ENCODE measurements around the gene DOC2A.

The DOC2A gene

DNA sequence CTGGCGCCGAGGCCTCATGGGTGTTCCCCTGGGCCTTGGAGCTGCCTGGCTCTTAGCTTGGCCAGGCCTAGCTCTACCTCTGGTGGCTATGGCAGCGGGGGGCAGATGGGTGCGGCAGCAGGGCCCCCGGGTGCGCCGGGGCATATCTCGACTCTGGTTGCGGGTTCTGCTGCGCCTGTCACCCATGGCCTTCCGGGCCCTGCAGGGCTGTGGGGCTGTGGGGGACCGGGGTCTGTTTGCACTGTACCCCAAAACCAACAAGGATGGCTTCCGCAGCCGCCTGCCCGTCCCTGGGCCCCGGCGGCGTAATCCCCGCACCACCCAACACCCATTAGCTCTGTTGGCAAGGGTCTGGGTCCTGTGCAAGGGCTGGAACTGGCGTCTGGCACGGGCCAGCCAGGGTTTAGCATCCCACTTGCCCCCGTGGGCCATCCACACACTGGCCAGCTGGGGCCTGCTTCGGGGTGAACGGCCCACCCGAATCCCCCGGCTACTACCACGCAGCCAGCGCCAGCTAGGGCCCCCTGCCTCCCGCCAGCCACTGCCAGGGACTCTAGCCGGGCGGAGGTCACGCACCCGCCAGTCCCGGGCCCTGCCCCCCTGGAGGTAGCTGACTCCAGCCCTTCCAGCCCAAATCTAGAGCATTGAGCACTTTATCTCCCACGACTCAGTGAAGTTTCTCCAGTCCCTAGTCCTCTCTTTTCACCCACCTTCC is 23.3 kb downstream of the DOC2A start:
- no peak for DNase-seq

DNA sequence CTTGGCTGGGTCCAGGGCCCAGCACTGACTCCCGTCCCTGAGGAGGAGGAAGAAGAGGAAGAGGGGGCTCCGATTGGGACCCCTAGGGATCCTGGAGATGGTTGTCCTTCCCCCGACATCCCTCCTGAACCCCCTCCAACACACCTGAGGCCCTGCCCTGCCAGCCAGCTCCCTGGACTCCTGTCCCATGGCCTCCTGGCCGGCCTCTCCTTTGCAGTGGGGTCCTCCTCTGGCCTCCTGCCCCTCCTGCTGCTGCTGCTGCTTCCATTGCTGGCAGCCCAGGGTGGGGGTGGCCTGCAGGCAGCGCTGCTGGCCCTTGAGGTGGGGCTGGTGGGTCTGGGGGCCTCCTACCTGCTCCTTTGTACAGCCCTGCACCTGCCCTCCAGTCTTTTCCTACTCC is 23.9 kb downstream of the DOC2A start:
- no peak for DNase-seq

DNA sequence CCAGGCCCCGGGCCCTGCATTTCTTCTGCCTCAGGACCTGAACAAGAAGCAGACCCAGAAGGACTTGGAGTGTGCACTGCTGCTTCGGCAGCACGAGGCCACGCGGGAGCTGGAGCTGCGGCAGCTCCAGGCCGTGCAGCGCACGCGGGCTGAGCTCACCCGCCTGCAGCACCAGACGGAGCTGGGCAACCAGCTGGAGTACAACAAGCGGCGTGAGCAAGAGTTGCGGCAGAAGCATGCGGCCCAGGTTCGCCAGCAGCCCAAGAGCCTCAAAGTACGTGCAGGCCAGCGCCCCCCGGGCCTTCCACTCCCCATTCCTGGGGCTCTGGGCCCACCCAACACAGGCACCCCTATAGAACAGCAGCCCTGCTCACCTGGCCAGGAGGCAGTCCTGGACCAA is 24.6 kb downstream of the DOC2A start:
- no peak for DNase-seq

DNA sequence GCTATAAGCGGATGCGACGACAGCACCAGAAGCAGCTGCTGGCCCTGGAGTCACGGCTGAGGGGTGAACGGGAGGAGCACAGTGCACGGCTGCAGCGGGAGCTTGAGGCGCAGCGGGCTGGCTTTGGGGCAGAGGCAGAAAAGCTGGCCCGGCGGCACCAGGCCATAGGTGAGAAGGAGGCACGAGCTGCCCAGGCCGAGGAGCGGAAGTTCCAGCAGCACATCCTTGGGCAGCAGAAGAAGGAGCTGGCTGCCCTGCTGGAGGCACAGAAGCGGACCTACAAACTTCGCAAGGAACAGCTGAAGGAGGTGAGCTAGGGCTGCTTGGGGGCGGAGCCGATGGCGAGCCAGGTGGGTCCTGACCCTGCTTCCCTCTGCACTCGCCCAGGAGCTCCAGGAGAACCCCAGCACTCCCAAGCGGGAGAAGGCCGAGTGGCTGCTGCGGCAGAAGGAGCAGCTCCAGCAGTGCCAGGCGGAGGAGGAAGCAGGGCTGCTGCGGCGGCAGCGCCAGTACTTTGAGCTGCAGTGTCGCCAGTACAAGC is 25.5 kb downstream of the DOC2A start:
- DNase-seq = no peak

DNA sequence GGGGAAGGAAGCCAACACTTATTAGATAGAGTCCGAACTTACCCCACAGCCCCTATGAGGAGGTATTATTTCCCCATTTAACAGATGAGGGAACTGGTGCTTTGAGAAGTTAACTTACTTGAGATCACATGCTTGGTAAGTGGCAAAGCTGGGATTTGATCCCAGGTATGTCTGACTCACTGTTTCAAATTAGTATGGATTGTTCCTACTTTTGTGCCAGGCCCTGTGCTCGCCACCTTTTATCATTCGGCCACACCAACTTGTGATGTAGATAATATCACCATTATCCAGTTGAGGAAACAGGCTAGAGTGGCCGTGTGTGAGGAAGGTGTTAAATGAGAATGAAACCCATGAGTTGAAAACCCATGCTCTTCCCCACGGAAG is 26.1 kb downstream of the DOC2A start:
- no peak for DNase-seq

DNA sequence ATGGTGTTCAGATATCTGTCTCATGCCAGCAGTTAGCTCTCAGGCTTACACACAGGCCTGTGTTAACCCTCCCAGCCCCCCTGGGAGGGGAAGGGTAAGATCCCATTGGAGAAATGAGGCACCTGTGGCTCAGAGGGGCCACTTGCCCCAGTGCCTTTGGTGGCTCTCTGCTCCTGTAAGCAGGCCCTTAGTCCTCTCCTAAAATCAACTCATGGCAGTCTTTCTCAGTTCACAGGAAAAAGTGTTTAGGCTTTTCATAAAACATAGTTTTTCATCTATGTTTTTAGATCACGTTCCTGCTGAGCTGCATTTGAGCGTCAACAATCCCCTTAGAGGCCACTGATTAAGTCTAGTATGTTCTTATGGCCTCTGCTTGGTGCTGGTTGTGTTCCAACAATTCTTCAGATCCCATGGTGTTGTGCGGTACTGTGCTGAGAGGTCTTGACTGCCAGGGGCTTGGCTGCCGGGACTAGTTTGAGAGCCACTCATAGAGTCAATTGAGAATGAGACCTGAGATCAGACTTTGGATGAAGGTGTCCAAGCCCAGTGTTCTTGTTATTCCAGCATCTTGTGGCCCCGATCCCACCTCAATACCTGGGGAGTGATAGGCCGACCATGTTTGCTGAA is 26.6 kb downstream of the DOC2A start:
- no peak for DNase-seq

DNA sequence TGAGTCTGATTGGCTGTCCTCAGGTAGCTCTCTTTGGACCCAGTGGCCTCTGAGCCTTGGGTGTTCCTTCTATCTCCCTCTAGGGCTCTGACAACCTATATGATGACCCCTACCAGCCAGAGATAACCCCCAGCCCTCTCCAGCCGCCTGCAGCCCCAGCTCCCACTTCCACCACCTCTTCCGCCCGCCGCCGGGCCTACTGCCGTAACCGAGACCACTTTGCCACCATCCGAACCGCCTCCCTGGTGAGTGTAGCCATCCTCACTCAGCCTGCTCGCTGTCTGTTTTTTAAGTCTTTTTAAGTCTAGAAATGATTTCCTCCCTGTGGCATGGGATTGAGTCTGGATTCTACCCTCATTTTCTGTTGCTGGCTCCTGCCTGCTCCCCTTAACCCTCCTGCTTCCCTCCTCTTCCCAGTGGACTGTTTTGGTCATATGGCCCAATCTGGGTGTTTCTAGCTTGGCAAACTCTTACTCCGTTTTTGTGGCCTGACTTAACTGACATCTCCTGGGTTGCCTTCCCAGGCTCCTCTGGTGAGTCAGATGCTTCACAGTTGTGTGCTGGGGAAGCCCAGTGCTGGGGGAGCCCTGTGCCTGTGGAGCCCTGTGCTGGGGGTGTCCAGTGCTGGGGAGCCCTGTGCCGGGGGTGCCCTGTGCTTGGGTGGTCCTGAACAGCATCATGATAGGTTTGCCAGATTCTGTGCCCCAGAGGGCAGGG is 27.2 kb downstream of the DOC2A start:
- no peak for DNase-seq

DNA sequence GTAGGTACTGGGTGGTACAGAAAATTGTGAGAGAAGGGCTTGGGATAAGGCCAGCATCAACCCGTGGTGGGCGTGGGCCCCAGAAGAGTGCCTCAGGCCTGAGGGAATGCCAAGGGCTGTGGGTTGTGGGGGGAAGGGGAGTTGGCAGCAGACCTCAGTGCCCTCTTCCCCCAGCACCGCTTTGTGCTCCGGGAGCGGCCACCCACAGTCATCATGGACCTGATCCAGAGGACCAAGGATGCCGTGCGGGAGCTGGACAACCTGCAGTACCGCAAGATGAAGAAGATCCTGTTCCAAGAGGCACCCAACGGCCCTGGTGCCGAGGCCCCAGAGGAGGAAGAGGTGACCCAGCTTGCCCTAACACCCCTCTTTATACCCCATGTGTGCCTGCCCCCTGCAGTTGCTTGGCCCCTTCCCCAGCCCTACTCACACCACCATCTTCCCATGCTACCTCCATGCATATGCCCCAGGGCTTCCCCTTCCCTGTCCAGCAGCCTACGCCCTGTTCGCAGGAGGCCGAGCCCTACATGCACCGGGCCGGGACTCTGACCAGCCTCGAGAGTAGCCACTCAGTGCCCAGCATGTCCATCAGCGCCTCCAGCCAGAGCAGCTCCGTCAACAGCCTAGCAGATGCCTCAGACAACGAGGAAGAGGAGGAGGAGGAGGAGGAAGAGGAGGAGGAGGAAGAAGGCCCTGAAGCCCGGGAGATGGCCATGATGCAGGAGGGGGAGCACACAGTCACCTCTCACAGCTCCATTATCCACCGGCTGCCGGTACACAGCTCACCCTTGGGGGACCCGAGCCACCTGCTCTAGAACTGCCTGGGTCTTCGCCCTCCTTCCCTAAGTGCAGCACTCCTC is 28.0 kb downstream of the DOC2A start:
- DNase-seq = no peak

DNA sequence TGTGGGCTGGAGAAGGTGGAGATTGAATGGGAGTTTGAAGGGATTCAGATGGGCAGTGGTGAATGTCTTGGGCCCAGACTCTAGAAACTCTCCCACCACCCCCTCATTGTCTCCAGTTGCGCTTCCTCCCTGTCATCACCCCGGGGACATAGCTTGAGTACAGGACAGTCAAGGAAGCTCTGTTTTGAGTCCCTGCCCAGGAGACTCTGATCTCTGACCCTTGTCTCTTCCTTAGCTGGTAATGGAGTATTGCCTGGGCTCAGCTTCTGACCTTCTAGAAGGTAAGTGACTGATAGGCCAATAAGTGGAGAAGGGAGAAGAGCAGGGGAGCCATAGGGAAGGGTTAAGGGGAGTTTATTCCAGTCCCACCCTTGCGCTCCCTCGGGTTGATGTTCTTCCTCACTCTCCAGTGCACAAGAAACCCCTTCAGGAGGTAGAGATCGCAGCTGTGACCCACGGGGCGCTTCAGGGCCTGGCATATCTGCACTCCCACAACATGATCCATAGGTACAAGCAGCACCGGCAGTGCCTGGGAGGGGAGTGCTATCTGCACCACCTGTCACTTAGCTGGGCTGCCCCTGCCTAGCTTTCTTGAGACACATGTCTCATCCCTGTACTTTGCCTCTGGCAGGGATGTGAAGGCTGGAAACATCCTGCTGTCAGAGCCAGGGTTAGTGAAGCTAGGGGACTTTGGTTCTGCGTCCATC is 32.1 kb downstream of the DOC2A start:
- DNase-seq = no peak

DNA sequence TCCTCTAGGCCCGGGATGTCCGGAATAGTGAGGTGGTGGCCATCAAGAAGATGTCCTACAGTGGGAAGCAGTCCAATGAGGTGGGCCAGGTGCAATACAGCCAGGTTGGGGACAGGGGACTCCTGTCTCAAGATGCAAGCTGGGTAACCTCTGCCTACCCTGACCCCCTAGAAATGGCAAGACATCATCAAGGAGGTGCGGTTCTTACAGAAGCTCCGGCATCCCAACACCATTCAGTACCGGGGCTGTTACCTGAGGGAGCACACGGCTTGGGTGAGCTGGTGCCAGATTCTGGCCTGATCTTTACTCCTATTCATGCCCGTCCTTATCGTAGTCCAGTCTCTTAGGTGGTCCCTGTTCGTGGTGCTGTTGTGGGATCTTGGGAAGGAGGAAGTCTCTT is 32.7 kb downstream of the DOC2A start:
- no peak for DNase-seq

DNA sequence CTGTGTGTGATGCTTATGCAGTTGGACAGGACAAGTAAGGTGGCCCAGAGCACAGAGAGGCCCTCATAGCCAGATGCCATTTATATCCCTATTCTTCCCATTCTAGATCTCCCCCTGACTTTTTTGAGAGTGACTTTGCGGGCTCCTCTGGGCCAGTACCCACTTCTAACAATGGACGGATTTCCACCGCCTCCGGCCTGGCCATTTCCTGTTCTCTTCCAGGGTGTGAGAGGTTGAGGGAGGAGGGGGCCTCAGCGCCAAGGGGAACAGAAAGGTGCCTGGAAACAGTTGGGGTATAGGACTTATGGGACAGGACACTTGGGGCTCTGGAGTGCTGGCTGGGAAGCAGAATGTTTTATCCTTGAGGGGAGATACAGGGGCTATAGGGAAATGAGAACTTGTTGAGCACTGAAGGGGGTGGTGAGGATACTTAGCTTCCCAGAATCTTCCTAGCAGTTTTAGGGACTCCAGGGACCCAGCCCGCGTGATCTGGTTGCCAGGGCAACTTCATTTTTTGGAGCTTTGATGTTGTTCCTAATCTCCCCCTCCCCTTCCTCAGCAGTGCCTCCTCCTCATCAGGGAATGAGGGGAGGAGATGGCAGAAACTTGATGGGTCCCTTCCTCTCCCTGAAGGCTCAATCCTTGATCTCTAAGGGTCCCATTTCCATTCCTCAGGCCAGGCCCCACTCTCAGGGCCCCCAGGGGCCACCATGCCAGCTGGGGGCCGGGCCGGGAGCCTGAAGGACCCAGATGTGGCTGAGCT is 33.6 kb downstream of the DOC2A start:
- DNase-seq = no peak

DNA sequence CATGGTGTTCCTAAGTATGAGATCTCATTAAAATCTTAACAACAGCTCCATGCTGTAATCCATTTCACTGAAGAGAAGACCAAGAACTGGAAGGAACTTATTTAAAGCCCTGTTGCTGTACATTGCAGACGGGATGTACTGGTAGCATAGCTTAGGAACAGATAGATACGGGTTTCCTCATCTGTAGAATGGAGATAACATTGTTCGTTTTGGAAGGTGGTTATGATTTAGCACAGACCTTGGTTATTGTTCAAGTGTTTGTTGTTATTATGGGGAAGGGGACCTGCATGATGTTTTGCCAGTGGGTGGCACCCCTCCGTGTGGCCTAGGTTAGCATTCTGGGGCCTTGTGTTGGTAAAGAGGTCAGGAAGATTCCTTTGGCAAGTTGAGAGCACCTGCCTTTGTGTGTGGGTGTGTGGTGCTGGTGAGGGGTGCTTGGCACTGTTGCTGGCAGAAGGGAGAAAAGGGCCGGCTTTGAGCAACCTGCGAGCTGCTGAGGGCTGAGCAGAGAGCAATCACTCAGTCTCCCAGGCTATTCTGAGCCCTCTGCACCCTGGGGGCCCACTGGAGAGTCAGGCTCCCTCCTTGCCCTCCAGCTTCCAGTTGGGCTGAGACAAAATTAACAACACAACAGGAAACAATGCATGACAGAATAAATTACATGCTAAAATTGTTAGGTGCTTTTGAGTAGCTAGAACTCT is 34.9 kb downstream of the DOC2A start:
- no peak for DNase-seq

DNA sequence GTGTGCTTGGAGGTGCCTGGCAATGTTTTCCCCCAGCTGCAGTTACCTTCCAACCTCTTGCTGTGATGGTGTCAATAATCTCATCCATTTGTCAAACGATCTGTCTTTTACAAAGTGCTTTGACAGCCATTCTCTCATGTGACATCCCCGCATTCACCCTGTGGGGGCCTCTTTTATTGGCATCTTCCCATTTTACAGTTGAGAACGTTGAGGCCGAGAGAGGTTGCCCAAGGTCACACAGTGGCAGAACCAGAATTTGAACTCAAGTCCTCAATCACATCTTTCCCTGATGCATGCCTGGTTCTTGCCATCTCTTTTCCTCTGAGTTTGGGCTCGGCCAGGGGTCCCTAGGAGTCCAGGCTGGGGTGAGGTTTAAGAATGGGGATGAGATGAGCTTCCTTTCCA is 35.7 kb downstream of the DOC2A start:
- no peak for DNase-seq

DNA sequence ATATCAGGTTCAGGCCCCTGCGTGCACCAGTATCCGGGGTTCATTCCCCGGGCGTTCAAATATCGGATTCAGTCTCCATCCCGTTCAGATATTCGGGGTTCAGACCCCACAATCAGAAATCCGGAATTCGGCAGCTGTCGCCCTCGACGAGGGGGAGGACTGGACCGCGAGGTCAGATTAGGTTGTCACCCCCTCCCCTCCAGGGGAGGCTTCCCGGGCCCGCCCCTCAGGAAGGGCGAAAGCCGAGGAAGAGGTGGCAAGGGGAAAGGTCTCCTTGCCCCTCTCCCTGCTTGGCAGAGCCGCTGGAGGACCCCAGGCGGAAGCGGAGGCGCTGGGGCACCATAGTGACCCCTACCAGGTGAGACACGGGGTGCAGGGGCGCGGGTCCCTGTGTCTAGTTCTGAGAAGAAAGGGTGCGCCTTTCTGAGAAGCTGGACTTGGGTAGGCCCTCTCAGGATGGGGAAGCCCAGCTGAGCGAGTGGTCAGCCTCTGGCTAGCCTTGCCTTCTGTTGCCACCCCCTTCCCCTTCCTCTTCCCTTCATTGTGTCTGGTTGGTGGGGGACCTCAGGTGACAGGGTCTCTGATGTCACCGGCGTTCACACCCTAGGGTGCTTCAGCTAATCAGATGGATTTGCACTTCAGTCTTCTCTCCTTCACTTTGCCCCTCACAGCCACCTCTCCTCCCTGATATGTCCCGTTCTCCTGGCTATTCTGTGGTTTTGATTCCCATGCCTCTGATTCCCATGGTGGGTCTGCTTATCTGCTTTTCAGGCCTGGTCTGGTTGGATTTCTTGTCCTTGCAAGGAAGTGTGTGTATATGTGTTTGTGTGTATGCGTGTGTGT is 36.3 kb downstream of the DOC2A start:
- DNase-seq = peak; percentile 33

DNA sequence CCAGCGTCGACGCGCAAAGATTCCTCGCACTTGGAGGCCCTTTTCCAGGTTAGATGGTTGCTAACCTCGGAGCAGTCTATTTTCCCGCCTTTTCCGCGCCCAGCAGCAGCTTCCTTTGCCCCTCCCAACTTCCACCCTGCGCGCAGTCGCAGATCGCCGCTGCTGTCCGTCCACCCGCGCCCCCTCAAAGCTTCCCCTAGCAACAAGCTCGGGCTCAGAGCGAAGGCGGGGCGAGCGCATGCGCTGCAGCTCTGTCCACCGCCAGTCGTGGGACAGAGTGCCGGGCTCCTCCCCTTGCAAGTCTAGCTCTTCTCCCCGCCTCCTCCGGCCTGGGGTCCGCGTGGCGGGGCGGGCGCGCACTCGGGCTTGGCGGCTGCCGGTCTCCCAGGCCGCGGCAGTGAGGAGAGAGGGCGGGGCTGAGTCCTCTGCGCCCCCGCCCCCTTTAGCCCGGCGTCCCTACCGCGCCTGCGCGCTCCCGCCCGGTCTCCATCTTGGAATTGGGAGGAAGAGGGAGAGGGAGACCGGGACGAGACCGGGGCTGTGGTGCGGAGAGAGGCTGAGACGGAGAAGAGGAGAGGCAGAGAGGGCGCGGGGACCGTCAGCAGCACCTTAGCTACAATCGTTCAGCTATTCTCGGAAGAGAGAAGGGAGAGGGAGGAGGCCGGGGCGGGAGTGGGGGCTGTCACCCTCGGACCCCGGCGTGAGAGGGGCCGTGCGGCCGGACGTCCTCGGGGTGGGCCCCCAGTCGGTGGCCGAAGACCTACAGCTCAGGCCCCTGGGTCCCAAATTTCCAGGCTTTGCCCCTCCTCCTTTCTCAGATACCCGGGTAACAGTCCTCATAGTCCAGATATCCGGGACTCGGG is 37.2 kb downstream of the DOC2A start, which contains the start of gene TAOK2:
Gene TAOK2 (plus strand): TSS at position 485 of the 863 bp plus-strand sequence. CDS start 3,905 bp downstream, outside the sequence.
- DNase-seq = peak; percentile 98

DNA sequence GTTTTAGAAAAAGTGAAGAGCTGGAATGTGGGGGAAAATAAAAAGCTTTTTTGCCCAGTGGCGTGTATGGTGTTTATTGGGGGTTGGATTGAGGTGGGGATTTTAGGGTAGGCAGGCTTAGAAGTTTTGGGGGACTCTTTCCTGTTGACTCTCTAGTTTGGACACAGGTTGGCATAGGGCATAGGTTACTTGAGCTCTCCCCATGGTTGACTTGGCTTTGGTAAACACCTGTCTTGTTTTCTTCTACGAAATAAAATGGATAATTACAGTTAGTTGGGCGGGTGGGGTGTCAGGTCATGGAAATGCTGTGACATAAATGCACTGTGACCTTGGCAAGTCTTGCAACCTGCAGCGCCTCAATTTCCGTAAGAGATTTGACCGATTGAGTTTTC is 37.8 kb downstream of the DOC2A start:
- peak; percentile 21 for DNase-seq

DNA sequence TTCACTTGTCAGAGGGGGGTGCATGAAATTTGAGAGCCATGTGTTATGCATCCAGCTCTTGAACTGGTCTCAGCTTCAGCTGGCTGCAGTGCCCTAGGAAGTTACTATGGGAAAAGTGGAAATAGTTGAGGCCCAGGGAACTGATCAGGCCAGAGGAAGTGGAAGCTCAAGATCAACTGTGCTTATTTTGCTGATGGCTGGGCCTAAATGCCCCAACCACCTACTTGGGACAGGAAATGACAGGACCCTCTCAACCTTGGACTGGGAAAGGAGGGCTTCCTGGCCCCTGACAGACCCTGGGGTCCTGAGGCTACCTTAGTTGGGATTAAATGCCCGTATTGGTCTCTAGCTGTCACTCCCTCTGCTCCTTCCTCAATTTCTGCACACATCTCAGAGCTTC is 38.3 kb downstream of the DOC2A start:
- no peak for DNase-seq

DNA sequence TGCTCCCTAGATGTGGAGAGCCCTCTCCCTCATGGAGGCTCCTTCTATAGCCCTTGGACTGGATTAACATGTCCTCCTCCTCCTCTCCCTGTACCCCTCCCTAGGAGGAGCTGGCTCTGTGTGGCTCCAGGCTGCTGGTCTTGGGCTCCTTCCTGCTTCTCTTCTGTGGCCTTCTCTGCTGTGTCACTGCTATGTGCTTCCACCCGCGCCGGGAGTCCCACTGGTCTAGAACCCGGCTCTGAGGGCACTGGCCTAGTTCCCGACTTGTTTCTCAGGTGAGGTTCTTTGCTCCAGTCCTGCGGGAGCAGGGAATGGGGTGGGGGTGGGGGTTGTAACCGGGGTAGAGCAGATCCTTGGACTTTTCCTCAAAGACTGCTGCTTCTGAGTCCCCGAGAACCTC is 39.5 kb downstream of the DOC2A start:
- no peak for DNase-seq

DNA sequence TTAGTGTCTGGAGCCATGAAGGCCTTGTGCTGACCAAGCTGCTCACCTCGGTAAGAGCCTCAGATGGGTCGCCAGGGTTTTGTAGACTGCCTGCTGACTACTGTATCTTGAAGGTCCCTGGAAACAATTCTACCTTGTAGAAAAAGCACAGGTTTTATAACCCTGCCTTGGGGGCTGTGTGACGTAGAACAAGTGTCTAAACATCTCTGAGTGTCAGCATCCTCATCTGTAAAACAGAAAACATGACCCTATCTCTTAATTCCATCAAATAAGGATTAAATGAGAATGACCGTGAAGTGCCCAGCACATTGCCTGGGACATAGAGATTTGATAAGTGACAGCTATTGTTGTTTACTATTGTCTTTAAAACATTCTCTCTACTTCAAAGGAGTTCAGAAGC is 42.6 kb downstream of the DOC2A start:
- no peak for DNase-seq
